IMR-90 (cell line): ENCODE results near the gene RPP21. TPM values are rescaled to one million over a fixed set of nuclear protein-coding genes. Genes with fewer than 3 reads are reported as not detected.

ENCODE experiments used
- ATAC-seq: fragments of 200-7000 bp; cut with Tn5 transposase; 2 replicates; pipeline ENCODE4 v1.9.1; 2020; ENCODE audit warnings: low read depth, mild to moderate bottlenecking, moderate library complexity
- BruUV-seq: library from RNA; stranded (reverse); fragments of 400-500 nt; replicated peaks from 2 replicates; lab custom pipeline; 2021; lab: Mats Ljungman, UMichigan
- CTCF ChIA-PET: fragments of 300-600 bp; formaldehyde crosslinking; extraction: SDS; loops from one replicate; lab custom pipeline; 2021; ENCODE audit warnings: antibody characterized with exemption; lab: Yijun Ruan, JAX
- POLR2A ChIA-PET: fragments of 300-600 bp; sonication (Branson Sonifier 250); formaldehyde crosslinking; loops from one replicate; lab custom pipeline; 2022; ENCODE audit warnings: antibody characterized with exemption; ENCODE audit not compliant: unreplicated experiment; lab: Charles Lee
- DNase-seq: peaks from one replicate; pipeline ENCODE4 v3.0.0; 2013
- H2AFZ ChIP-seq: replicated peaks from 2 replicates; pipeline ENCODE3; 2013; ENCODE audit warnings: low read length, mild to moderate bottlenecking; ENCODE audit not compliant: poor library complexity
- H2AK5ac ChIP-seq: 2 replicates; pipeline ENCODE4 v1.6.1; 2013; ENCODE audit warnings: low read depth, low read length, inconsistent platforms
- H2AK9ac ChIP-seq: replicated peaks from 2 replicates; pipeline ENCODE3; 2013; ENCODE audit warnings: mild to moderate bottlenecking, low read depth, low read length, moderate library complexity; ENCODE audit not compliant: poor library complexity
- H2BK120ac ChIP-seq: 2 replicates; pipeline ENCODE4 v1.6.1; 2013; ENCODE audit warnings: low read depth, low read length, inconsistent platforms
- H2BK15ac ChIP-seq: 3 replicates; pipeline ENCODE4 v1.6.1; 2013; ENCODE audit warnings: low read depth, low read length, inconsistent platforms
- H2BK20ac ChIP-seq: 2 replicates; pipeline ENCODE4 v1.6.1; 2013; ENCODE audit warnings: low read depth, mild to moderate bottlenecking, inconsistent platforms, low read length, moderate library complexity
- H2BK5ac ChIP-seq: 2 replicates; pipeline ENCODE4 v1.6.1; 2013; ENCODE audit warnings: mild to moderate bottlenecking, low read depth, low read length, inconsistent platforms; ENCODE audit not compliant: poor library complexity, severe bottlenecking
- H3K14ac ChIP-seq: replicated peaks from 2 replicates; pipeline ENCODE4 v1.6.1; 2013; ENCODE audit warnings: low read depth, low read length, inconsistent platforms
- H3K18ac ChIP-seq: 2 replicates; pipeline ENCODE4 v1.6.1; 2013; ENCODE audit warnings: low read depth, low read length, control low read depth
- H3K23ac ChIP-seq: 2 replicates; pipeline ENCODE4 v1.6.1; 2013; ENCODE audit warnings: low read depth, low read length, inconsistent platforms
- H3K27ac ChIP-seq: 2 replicates; pipeline ENCODE4 v1.5.1; 2013; ENCODE audit warnings: mild to moderate bottlenecking, control low read depth, low read length; ENCODE audit not compliant: insufficient read depth
- H3K27me3 ChIP-seq: 2 replicates; pipeline ENCODE4 v1.6.1; 2013; ENCODE audit warnings: low read length; ENCODE audit not compliant: control insufficient read depth, insufficient read depth
- H3K36me3 ChIP-seq: 2 replicates; pipeline ENCODE4 v1.6.1; 2013; ENCODE audit warnings: low read length, mixed read lengths; ENCODE audit not compliant: control insufficient read depth, insufficient read depth
- H3K4ac ChIP-seq: 2 replicates; pipeline ENCODE4 v1.6.1; 2013; ENCODE audit warnings: low read depth, low read length, inconsistent platforms
- H3K4me1 ChIP-seq: 2 replicates; pipeline ENCODE4 v1.6.1; 2013; ENCODE audit warnings: low read length, mixed read lengths; ENCODE audit not compliant: control insufficient read depth, insufficient read depth
- H3K4me2 ChIP-seq: 2 replicates; pipeline ENCODE4 v1.6.1; 2013; ENCODE audit warnings: low read depth, mild to moderate bottlenecking, control low read depth, low read length, moderate library complexity
- H3K4me3 ChIP-seq: 2 replicates; pipeline ENCODE4 v1.5.1; 2013; ENCODE audit warnings: low read depth, mild to moderate bottlenecking, control low read depth, low read length, moderate library complexity; ENCODE audit not compliant: insufficient read depth
- H3K56ac ChIP-seq: 2 replicates; pipeline ENCODE4 v1.6.1; 2013; ENCODE audit warnings: low read length, inconsistent platforms; ENCODE audit not compliant: insufficient read depth; ENCODE audit errors: extremely low read depth
- H3K79me1 ChIP-seq, 2 experiments: 2 replicates each; pipeline ENCODE4 v1.6.1; 2013; ENCODE audit warnings: low read length in 2 of 2, inconsistent platforms in 1 of 2, low read depth in 1 of 2
- H3K9ac ChIP-seq: 2 replicates; pipeline ENCODE4 v1.6.1; 2013; ENCODE audit warnings: low read depth, low read length, control low read depth
- H3K9me1 ChIP-seq: 2 replicates; pipeline ENCODE4 v1.6.1; 2013; ENCODE audit warnings: low read length, inconsistent platforms; ENCODE audit not compliant: insufficient read depth
- H3K9me3 ChIP-seq: 2 replicates; pipeline ENCODE4 v1.6.1; 2013; ENCODE audit warnings: low read length; ENCODE audit not compliant: control insufficient read depth, insufficient read depth
- H4K20me1 ChIP-seq: 2 replicates; pipeline ENCODE4 v1.6.1; 2013; ENCODE audit warnings: low read length, inconsistent platforms; ENCODE audit not compliant: insufficient read depth
- H4K5ac ChIP-seq: 2 replicates; pipeline ENCODE4 v1.6.1; 2013; ENCODE audit warnings: mild to moderate bottlenecking, low read depth, low read length, control low read depth
- H4K8ac ChIP-seq, 2 experiments: 2 replicates each; pipeline ENCODE4 v1.6.1; 2013; ENCODE audit warnings: low read depth in 2 of 2, low read length in 2 of 2, control low read depth in 1 of 2, inconsistent platforms in 1 of 2
- H4K91ac ChIP-seq: 2 replicates; pipeline ENCODE4 v1.6.1; 2013; ENCODE audit warnings: low read depth, low read length, inconsistent platforms; ENCODE audit not compliant: insufficient read depth
- BHLHE40 ChIP-seq: fragments of 150-350 bp; IDR thresholded peaks from 2 replicates; pipeline ENCODE4 v1.6.1; 2016; ENCODE audit warnings: mild to moderate bottlenecking, low read depth, low read length
- CEBPB ChIP-seq: IDR thresholded peaks from 2 replicates; pipeline ENCODE4 v1.6.1; 2012; ENCODE audit warnings: low read depth, low read length, improper control_type of control experiment
- CHD1 ChIP-seq: IDR thresholded peaks from 2 replicates; pipeline ENCODE4 v1.6.1; 2012; ENCODE audit warnings: low read depth, low read length, improper control_type of control experiment
- MAFK ChIP-seq: IDR thresholded peaks from 2 replicates; pipeline ENCODE4 v1.6.1; 2012; ENCODE audit warnings: low read depth, low read length, improper control_type of control experiment
- MAZ ChIP-seq: IDR thresholded peaks from 2 replicates; pipeline ENCODE4 v1.6.1; 2012; ENCODE audit warnings: low read depth, mild to moderate bottlenecking, low read length, improper control_type of control experiment, moderate library complexity, borderline replicate concordance
- RAD21 ChIP-seq: IDR thresholded peaks from 2 replicates; pipeline ENCODE4 v1.6.1; 2012; ENCODE audit warnings: low read length, improper control_type of control experiment
- RCOR1 ChIP-seq: IDR thresholded peaks from 2 replicates; pipeline ENCODE4 v1.6.1; 2012; ENCODE audit warnings: mild to moderate bottlenecking, low read length, improper control_type of control experiment; ENCODE audit not compliant: insufficient replicate concordance
- RFX5 ChIP-seq: IDR thresholded peaks from 2 replicates; pipeline ENCODE4 v1.8.0; 2012; ENCODE audit warnings: low read depth, mild to moderate bottlenecking, low read length, moderate library complexity
- SMC3 ChIP-seq: fragments of 150-350 bp; IDR thresholded peaks from 2 replicates; pipeline ENCODE4 v1.6.1; 2016; ENCODE audit warnings: low read depth, mild to moderate bottlenecking, antibody characterized with exemption, low read length, moderate library complexity
- USF2 ChIP-seq: fragments of 150-350 bp; IDR thresholded peaks from 2 replicates; pipeline ENCODE4 v1.6.1; 2017; ENCODE audit warnings: mild to moderate bottlenecking, antibody characterized with exemption, low read length, low read depth
- WGBS, 2 experiments: methylation state at CpG; one replicate each; pipeline versions ENCODE4 v1.1.5 to v1.1.7; 2013; ENCODE audit warnings: missing lambda C conversion rate in 2 of 2; ENCODE audit not compliant: insufficient read length in 1 of 2; ENCODE audit errors: extremely low coverage in 2 of 2; 5-methylcytosine and 5-hydroxymethylcytosine counted together
- dilution Hi-C: fragments of 300-500 bp; cut with HindIII; formaldehyde crosslinking; loops from one replicate; pipeline ENCODE4 v1.14.3; 2018; ENCODE audit warnings: low sequenced_read_pairs; ENCODE audit not compliant: unreplicated experiment
- in situ Hi-C: fragments of 300-500 bp; cut with MboI; formaldehyde crosslinking; loops from 3 replicates; pipeline ENCODE4 v1.14.3; 2019; ENCODE audit warnings: low sequenced_read_pairs, inconsistent platforms, mixed read lengths
- intact Hi-C: fragments of 100-400 bp; cut with micrococcal nuclease; formaldehyde crosslinking; loops from 2 replicates; pipeline ENCODE4 v1.10.0; 2022
- polyA plus RNA-seq, 3 experiments: library from polyadenylated mRNA; depleted of rRNA; stranded (reverse); fragments of >200 nt; gene quantifications; 2 replicates each; pipeline ENCODE4 v1.2.3, GENCODE V29; 2012; ENCODE audit warnings: low replicate concordance in 1 of 3
- total RNA-seq: library from RNA; depleted of rRNA; stranded (reverse); fragments of >200 nt; gene quantifications from 2 replicates; pipeline ENCODE4 v1.2.3, GENCODE V29; 2012

RPP21 gene
- total and polyA plus RNA-seq, 2 of the 4 experiments (the other 2 are of a cell fraction): 28.9 to 79.1 TPM

GRCh38 chr6:30341728-30342127 lies 3.2 kb upstream of the RPP21 start:
- H2AFZ ChIP-seq: no peak overlapping the region
- H4K20me1 ChIP-seq: no peaks in the 10 kb centered on the region
- no peak overlapping the region for H3K4ac ChIP-seq
- no peak overlapping the region for H2BK20ac ChIP-seq
- in situ Hi-C loops: no loop called here
- peaks cover 8 to 10% of the 10 kb centered on the region in 2 experiments; a peak in 3 of 4 replicates for H3K79me1 ChIP-seq
- H4K91ac ChIP-seq: no peak overlapping the region
- H3K4me2 ChIP-seq: no peak overlapping the region
- peaks cover 7% of the 10 kb centered on the region for H3K9me1 ChIP-seq
- H3K27me3 ChIP-seq: no peaks in the 10 kb centered on the region
- no TSS peak for BruUV-seq
- no peak overlapping the region for H2BK120ac ChIP-seq
- no peak overlapping the region for H4K5ac ChIP-seq
- ChIA-PET POLR2A (no interaction called here), CTCF (no interaction called here)
- ATAC-seq: no peak
- H3K4me3 ChIP-seq: no peak overlapping the region
- H3K23ac ChIP-seq: no peak overlapping the region
- no peak overlapping the region for H2BK5ac ChIP-seq
- no peak overlapping the region for H3K14ac ChIP-seq
- H3K9ac ChIP-seq: no peak overlapping the region
- no peaks in the 10 kb centered on the region for H3K4me1 ChIP-seq
- H2BK15ac ChIP-seq: no peak overlapping the region
- H2AK5ac ChIP-seq: no peak overlapping the region
- H3K56ac ChIP-seq: no peak overlapping the region
- DNase-seq: no peak
- H4K8ac ChIP-seq: no peak overlapping the region
- H2AK9ac ChIP-seq: no peak overlapping the region
- H3K27ac ChIP-seq: no peak overlapping the region
- H3K9me3 ChIP-seq: no peaks in the 10 kb centered on the region
- peaks cover 25% of the 10 kb centered on the region for H3K36me3 ChIP-seq
- dilution Hi-C loops: no loop called here
- no peak for TF ChIP-seq MAFK
- TF ChIP-seq USF2: no peak
- TF ChIP-seq SMC3: no peak
- TF ChIP-seq RFX5: no peak
- TF ChIP-seq CEBPB: no peak
- no peak for TF ChIP-seq RCOR1
- no peak for TF ChIP-seq CHD1
- TF ChIP-seq RAD21: no peak
- no peak for TF ChIP-seq BHLHE40
- TF ChIP-seq MAZ: no peak
- intact Hi-C loops: no loop called here
- no peak overlapping the region for H3K18ac ChIP-seq
- 100% methylated on average over 1 of the region's 16 CpGs; no CpG with 5 or more reads in 1 of the 2 experiments for WGBS, 2 experiments
